ENCODE data around the gene PI4KA.

- TF ChIP-seq CTCF (IDR thresholded peaks at IDR 0.05) = no peak
- TF ChIP-seq POLR2AphosphoS5 (IDR thresholded peaks at IDR 0.05) = no peak
These were observed 84.8 kb downstream of the PI4KA start, which contains the start of gene SERPIND1 for GRCh38 chr22:20773793-20774212.

Data from breast epithelium (tissue), 3 donors.